ENCODE results near the gene TIMM10. TPM values are rescaled to one million over a fixed set of nuclear protein-coding genes. Genes with fewer than 3 reads are reported as not detected.
A peak's percentile ranks its signal among the peaks of the same experiment; 100 is the strongest.

Gene TIMM10
- polyA plus RNA-seq, 3 donors = 30.4 to 62.1 (median 58.3) TPM

DNA sequence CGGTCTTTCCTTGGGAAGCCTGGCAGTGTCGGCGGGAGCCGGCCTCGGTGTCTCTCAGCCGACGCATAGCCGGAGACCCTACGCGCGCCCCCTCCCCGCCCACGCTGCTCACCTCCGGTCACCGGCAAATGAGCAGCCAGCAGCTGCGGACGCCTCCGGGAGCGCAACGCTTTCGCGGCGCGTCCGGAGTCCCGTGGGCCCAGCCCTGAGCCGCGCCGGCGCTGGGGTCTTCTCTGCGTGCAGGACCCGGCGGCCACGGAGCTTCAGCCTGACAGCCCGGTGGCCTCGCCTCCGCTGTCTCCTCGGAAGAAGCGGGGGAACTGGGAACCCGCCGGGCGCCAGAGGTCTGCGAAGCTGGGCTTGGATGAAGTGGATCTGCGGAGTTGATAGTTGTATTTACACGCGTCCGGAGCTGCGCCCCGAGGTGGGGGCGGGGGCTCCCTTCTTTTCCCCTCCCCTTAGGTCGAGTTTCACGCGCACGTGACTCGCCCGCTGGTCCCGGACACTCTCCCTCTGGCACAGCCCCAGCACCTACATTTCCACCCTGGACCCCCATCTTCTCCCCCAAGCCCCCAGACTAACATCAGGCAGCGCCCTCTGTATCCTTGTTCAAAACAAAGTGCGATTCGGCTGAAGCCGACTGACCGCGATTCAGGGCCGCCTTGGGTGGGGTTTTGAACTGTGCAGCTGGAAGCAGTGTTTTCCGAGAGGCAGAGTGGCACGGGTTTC, 15.1 kb downstream of the TIMM10 start, which contains the start of gene SLC43A1:
SLC43A1 (minus strand) TSS at position 371 of the 729 bp plus-strand sequence. CDS start 1,591 bp downstream, outside the sequence.
- Mint-ChIP-seq H3K4me3 (peak within 1 kb of the TSS; percentile 99), H3K36me3 (peaks cover 0 to 3% of the 10 kb centered on the region in 2 donors), H3K27ac (peak within 1 kb of the TSS in 5 of 7 donors; percentile 46 to 81 (median 67)), H3K27me3 (ENCODE audit: low read depth in 3 of 3) (peaks cover 1 to 13% (median 6%) of the 10 kb centered on the region in 3 donors), H3K4me1 (peaks cover 26% of the 10 kb centered on the region), H3K9me3 (peaks cover 0 to 3% (median 0%) of the 10 kb centered on the region in 7 donors)
- Histone ChIP-seq H3K36me3 (replicated peaks in 1 of 2; ENCODE audit: control insufficient read depth in 1 of 2, insufficient read depth in 2 of 2, low read length in 2 of 2) (no peaks in the 10 kb centered on the region), H3K9me3 (replicated peaks in 1 of 2; ENCODE audit: control insufficient read depth in 1 of 2, insufficient read depth in 1 of 2, low read length in 2 of 2) (no peaks in the 10 kb centered on the region), H3K79me2 (ENCODE audit: insufficient read depth, low read length) (peaks cover 19% of the 10 kb centered on the region), H3K27me3 (ENCODE audit: control insufficient read depth in 2 of 2, insufficient read depth in 2 of 2, low read length in 2 of 2) (no peaks in the 10 kb centered on the region), H4K20me1 (ENCODE audit: insufficient read depth, low read length) (no peaks in the 10 kb centered on the region), H3K4me3 (replicated peaks in 1 of 3; ENCODE audit: low read depth in 2 of 3, low read length in 3 of 3) (peak within 1 kb of the TSS; percentile 63 to 83 (median 80)), H3K27ac (ENCODE audit: low read depth in 1 of 2, low read length in 2 of 2) (peak within 1 kb of the TSS in 1 of 2 donors; percentile 20), H3K4me2 (replicated peaks; ENCODE audit: extremely low read depth, low read length, poor library complexity, severe bottlenecking) (peak within 1 kb of the TSS; percentile 88), H3K4me1 (ENCODE audit: control insufficient read depth in 1 of 2, insufficient read depth in 2 of 2, low read length in 2 of 2) (peaks cover 16 to 22% of the 10 kb centered on the region in 2 donors), H2AFZ (ENCODE audit: insufficient read depth, low read depth, low read length, poor library complexity, severe bottlenecking) (peak within 1 kb of the TSS; percentile 96), H3K9ac (ENCODE audit: insufficient read depth, low read length, poor library complexity, severe bottlenecking) (peak within 1 kb of the TSS; percentile 63)
- under 1% methylated on average over 62 of the region's 66 CpGs for WGBS (ENCODE audit: insufficient coverage)
- no peak for DNase-seq
- intact Hi-C loops (cut with micrococcal nuclease) = loop anchor here in 1 of 2 donors (5.0 kb wide), 1 partner anchor 38 kb away; no protein-coding TSS in a partner anchor
- TF ChIP-seq, protein P1, sequence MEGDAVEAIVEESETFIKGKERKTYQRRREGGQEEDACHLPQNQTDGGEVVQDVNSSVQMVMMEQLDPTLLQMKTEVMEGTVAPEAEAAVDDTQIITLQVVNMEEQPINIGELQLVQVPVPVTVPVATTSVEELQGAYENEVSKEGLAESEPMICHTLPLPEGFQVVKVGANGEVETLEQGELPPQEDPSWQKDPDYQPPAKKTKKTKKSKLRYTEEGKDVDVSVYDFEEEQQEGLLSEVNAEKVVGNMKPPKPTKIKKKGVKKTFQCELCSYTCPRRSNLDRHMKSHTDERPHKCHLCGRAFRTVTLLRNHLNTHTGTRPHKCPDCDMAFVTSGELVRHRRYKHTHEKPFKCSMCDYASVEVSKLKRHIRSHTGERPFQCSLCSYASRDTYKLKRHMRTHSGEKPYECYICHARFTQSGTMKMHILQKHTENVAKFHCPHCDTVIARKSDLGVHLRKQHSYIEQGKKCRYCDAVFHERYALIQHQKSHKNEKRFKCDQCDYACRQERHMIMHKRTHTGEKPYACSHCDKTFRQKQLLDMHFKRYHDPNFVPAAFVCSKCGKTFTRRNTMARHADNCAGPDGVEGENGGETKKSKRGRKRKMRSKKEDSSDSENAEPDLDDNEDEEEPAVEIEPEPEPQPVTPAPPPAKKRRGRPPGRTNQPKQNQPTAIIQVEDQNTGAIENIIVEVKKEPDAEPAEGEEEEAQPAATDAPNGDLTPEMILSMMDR (IDR thresholded peaks at IDR 0.05) = no peak

DNA sequence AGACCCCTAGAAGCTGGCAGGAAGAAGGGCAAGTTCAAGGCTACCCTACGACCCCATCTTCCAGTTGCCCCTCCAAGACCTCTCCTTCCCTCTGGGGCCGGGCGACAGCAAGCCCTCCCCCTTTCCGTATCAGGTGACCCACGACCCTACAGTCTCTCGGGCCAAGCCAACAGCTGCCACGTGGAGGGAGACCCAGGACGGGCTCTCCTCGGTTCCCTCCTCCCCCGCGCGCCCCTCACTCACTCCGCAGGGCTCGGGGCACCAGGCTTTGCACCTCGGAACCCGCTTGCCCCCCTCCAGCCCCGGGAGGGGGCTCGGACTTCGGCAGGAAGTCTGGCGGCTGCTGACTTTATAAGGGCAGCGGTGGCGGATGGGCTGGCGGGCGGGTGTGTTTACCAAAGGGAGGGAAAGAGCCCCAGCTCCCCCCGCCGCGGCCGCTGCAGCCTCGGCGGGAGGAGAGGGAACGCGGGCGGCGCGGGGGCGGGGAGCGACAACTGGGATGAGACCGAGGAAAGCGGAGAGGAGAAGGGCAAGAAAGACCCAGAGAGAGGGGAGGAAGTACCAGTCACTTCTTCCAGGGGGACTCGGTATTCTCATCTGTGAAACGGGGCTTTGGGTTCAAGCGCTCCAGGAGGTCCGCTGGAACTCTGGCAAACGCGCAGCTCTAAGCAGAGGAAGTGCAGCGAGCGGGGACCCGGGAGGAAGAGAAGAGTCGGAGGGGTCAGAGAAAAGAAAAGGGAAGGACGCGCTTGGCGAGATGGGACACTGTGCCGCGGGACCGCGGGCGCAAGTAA, 15.8 kb downstream of the TIMM10 start:
- H3K36me3 Mint-ChIP-seq = peaks cover 0 to 3% of the 10 kb centered on the region in 2 donors
- peak overlapping the region; percentile 99 for H3K4me3 Mint-ChIP-seq
- Histone ChIP-seq H3K27me3 (ENCODE audit: control insufficient read depth in 2 of 2, insufficient read depth in 2 of 2, low read length in 2 of 2) (no peaks in the 10 kb centered on the region), H3K4me2 (replicated peaks; ENCODE audit: extremely low read depth, low read length, poor library complexity, severe bottlenecking) (peak overlapping the region; percentile 88), H3K9me3 (replicated peaks in 1 of 2; ENCODE audit: control insufficient read depth in 1 of 2, insufficient read depth in 1 of 2, low read length in 2 of 2) (no peaks in the 10 kb centered on the region), H4K20me1 (ENCODE audit: insufficient read depth, low read length) (no peaks in the 10 kb centered on the region), H3K36me3 (replicated peaks in 1 of 2; ENCODE audit: control insufficient read depth in 1 of 2, insufficient read depth in 2 of 2, low read length in 2 of 2) (no peaks in the 10 kb centered on the region), H3K4me3 (replicated peaks in 1 of 3; ENCODE audit: low read depth in 2 of 3, low read length in 3 of 3) (peak overlapping the region; percentile 63 to 83 (median 80)), H3K4me1 (ENCODE audit: control insufficient read depth in 1 of 2, insufficient read depth in 2 of 2, low read length in 2 of 2) (peaks cover 16 to 22% of the 10 kb centered on the region in 2 donors), H2AFZ (ENCODE audit: insufficient read depth, low read depth, low read length, poor library complexity, severe bottlenecking) (peak overlapping the region; percentile 96), H3K79me2 (ENCODE audit: insufficient read depth, low read length) (peaks cover 19% of the 10 kb centered on the region), H3K27ac (ENCODE audit: low read depth in 1 of 2, low read length in 2 of 2) (no peak overlapping the region), H3K9ac (ENCODE audit: insufficient read depth, low read length, poor library complexity, severe bottlenecking) (peak overlapping the region; percentile 63)
- DNase-seq = peak; percentile 29 to 52 (median 50)
- H3K4me1 Mint-ChIP-seq = peaks cover 26% of the 10 kb centered on the region
- intact Hi-C loops (cut with micrococcal nuclease) = loop anchor here in 1 of 2 donors (5.0 kb wide), 1 partner anchor 37 kb away; no protein-coding TSS in a partner anchor
- under 1% methylated on average over 57 of the region's 57 CpGs for WGBS (ENCODE audit: insufficient coverage)
- TF ChIP-seq, protein P1 (IDR thresholded peaks at IDR 0.05) = no peak
- peak overlapping the region in 5 of 7 donors; percentile 46 to 81 (median 56) for H3K27ac Mint-ChIP-seq
- peaks cover 0 to 3% (median 0%) of the 10 kb centered on the region in 7 donors for H3K9me3 Mint-ChIP-seq
- peaks cover 1 to 13% (median 6%) of the 10 kb centered on the region in 3 donors for H3K27me3 Mint-ChIP-seq (ENCODE audit: low read depth in 3 of 3)
